Measurements from ENCODE around the gene USP35. TPM values are rescaled to one million over a fixed set of nuclear protein-coding genes. Genes with fewer than 3 reads are reported as not detected.

The USP35 gene
- total RNA-seq, 1 donor from 2014 or later = 7.1 TPM

GRCh38 chr11:78256962-78257361, 68.2 kb downstream of the USP35 start:
- no peak for TF ChIP-seq CTCF (IDR thresholded peaks at IDR 0.05)
- ATAC-seq (peak; percentile 96), DNase-seq (peak; percentile 85)
- Histone ChIP-seq H3K4me3 (no peak overlapping the region), H3K27me3 (no peaks in the 10 kb centered on the region), H3K4me1 (peaks cover 9% of the 10 kb centered on the region), H3K27ac (peak overlapping the region; percentile 56), H3K36me3 (no peaks in the 10 kb centered on the region), H3K9me3 (no peaks in the 10 kb centered on the region)
- intact Hi-C loops (cut with DNase I) = no loop called here

- Histone ChIP-seq H3K36me3 (no peaks in the 10 kb centered on the region), H3K4me1 (peaks cover 8% of the 10 kb centered on the region), H3K27me3 (no peaks in the 10 kb centered on the region), H3K27ac (peak overlapping the region; percentile 56), H3K4me3 (no peak overlapping the region), H3K9me3 (no peaks in the 10 kb centered on the region)
- ATAC-seq (no peak), DNase-seq (no peak)
- no peak for TF ChIP-seq CTCF (IDR thresholded peaks at IDR 0.05)
- intact Hi-C loops (cut with DNase I) = no loop called here
Observed at GRCh38 chr11:78257654-78258053, 68.9 kb downstream of the USP35 start.

GRCh38 chr11:78259777-78260487, 71.2 kb downstream of the USP35 start:
- no peak for TF ChIP-seq CTCF (IDR thresholded peaks at IDR 0.05)
- ATAC-seq (no peak), DNase-seq (no peak)
- intact Hi-C loops (cut with DNase I) = no loop called here
- Histone ChIP-seq H3K9me3 (no peaks in the 10 kb centered on the region), H3K27me3 (no peaks in the 10 kb centered on the region), H3K4me3 (no peak overlapping the region), H3K4me1 (peaks cover 8% of the 10 kb centered on the region), H3K27ac (no peak overlapping the region), H3K36me3 (no peaks in the 10 kb centered on the region)

- H3K27ac ChIP-seq = no peak overlapping the region
- no peaks in the 10 kb centered on the region for H3K36me3 ChIP-seq
- no peaks in the 10 kb centered on the region for H3K9me3 ChIP-seq
- intact Hi-C loops (cut with DNase I) = no loop called here
- no peak for DNase-seq
- H3K27me3 ChIP-seq = no peaks in the 10 kb centered on the region
- H3K4me3 ChIP-seq = no peak overlapping the region
- no peak for TF ChIP-seq CTCF (IDR thresholded peaks at IDR 0.05)
- no peak for ATAC-seq
- H3K4me1 ChIP-seq = peaks cover 6% of the 10 kb centered on the region
Observed at GRCh38 chr11:78261367-78261766, 72.6 kb downstream of the USP35 start.

- H3K9me3 ChIP-seq = no peaks in the 10 kb centered on the region
- TF ChIP-seq CTCF (IDR thresholded peaks at IDR 0.05) = no peak
- ATAC-seq = no peak
- H3K36me3 ChIP-seq = no peaks in the 10 kb centered on the region
- H3K27me3 ChIP-seq = no peaks in the 10 kb centered on the region
- no peak overlapping the region for H3K4me3 ChIP-seq
- intact Hi-C loops (cut with DNase I) = no loop called here
- H3K27ac ChIP-seq = no peak overlapping the region
- H3K4me1 ChIP-seq = peaks cover 6% of the 10 kb centered on the region
- DNase-seq = no peak
Observed at GRCh38 chr11:78261828-78262227, 73.1 kb downstream of the USP35 start.

- H3K4me1 ChIP-seq = peaks cover 7% of the 10 kb centered on the region
- no peaks in the 10 kb centered on the region for H3K36me3 ChIP-seq
- no peak overlapping the region for H3K4me3 ChIP-seq
- TF ChIP-seq CTCF (IDR thresholded peaks at IDR 0.05) = no peak
- H3K27ac ChIP-seq = no peak overlapping the region
- no peaks in the 10 kb centered on the region for H3K9me3 ChIP-seq
- no peaks in the 10 kb centered on the region for H3K27me3 ChIP-seq
- ATAC-seq (no peak), DNase-seq (no peak)
- intact Hi-C loops (cut with DNase I) = no loop called here
Observed at GRCh38 chr11:78262238-78262637, 73.5 kb downstream of the USP35 start.
